ENCODE measurements around the gene FUT1. TPM values are rescaled to one million over a fixed set of nuclear protein-coding genes. Genes with fewer than 3 reads are reported as not detected.

FUT1 gene
- total and polyA plus RNA-seq, 2 of the 8 experiments (the other 6 are each of a cell fraction or from before 2014, with no cell fraction given), result 7.4 to 12.9 TPM

DNA sequence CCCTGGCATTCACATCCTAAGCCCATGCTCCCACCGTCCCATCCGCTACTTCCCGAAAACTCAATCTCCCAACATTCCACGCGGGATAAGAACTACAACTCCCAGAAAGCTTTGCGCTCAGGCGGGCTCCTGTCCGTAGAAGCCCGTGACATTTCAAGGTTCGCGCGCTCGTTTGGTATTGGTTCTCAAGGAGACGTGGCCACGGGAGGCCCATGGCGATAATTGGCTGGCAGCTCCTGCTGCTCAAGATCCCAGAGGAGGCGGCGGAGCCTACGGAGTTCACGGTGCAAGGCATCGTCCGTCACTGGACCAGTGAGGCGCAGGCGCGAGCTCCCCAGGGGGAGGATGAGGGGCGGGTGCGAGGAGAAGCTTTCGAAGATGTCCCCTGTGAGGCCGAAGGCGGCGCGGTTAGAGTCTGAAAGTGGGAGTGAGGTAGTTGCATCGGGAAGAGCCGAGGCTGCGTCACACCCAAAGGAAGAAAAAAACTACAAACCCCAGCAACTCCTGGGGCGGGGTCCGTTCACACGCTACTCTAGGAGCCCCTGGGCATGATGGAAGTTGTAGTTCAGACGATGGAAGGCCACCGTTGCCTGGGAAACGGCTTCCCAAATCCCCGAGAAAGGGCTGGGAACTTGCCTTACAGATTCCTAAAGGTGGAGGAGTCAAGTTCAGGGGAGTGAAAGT lies 31.7 kb downstream of the FUT1 start (continued):
- peak; percentile 24; the same call in 1 of the 2 replicates for TF ChIP-seq SP2 (IDR thresholded peaks at IDR 0.05; ENCODE audit: low read length)
- TF ChIP-seq SUZ12 (IDR thresholded peaks at IDR 0.05; ENCODE audit: low read length), result no peak
- TF ChIP-seq CHD2 (IDR thresholded peaks at IDR 0.05; ENCODE audit: low read length), result peak; percentile 81
- peak; percentile 49 for TF ChIP-seq KDM4A (IDR thresholded peaks at IDR 0.05; ENCODE audit: low read depth, low read length, severe bottlenecking)
- TF ChIP-seq SRF (IDR thresholded peaks at IDR 0.05; ENCODE audit: low read depth, low read length), result no peak
- TF ChIP-seq SP1 (IDR thresholded peaks at IDR 0.05; ENCODE audit: low read depth, low read length), result peak; percentile 93
- no peak for TF ChIP-seq EGR1 (IDR thresholded peaks at IDR 0.05; ENCODE audit: borderline replicate concordance, low read depth, low read length)
- TF ChIP-seq, protein P1, sequence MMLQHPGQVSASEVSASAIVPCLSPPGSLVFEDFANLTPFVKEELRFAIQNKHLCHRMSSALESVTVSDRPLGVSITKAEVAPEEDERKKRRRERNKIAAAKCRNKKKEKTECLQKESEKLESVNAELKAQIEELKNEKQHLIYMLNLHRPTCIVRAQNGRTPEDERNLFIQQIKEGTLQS (IDR thresholded peaks at IDR 0.05; ENCODE audit: insufficient read depth, low read depth, low read length), result 0 out of 2 replicates have a peak, but pooled peaks have one; percentile 66
- TF ChIP-seq TEAD4 (IDR thresholded peaks at IDR 0.05; ENCODE audit: low read depth, low read length), result peak; percentile 82
- TF ChIP-seq, protein P2, sequence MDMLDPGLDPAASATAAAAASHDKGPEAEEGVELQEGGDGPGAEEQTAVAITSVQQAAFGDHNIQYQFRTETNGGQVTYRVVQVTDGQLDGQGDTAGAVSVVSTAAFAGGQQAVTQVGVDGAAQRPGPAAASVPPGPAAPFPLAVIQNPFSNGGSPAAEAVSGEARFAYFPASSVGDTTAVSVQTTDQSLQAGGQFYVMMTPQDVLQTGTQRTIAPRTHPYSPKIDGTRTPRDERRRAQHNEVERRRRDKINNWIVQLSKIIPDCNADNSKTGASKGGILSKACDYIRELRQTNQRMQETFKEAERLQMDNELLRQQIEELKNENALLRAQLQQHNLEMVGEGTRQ (IDR thresholded peaks at IDR 0.05; ENCODE audit: low read length), result peak; percentile 10; the same call in 1 of the 2 replicates
- peak; percentile 68 for TF ChIP-seq PHF8 (conservative IDR thresholded peaks at IDR 0.05; ENCODE audit: low read depth, low read length)
- TF ChIP-seq SP4 (IDR thresholded peaks at IDR 0.05; ENCODE audit: low read length), result peak; percentile 30; the same call in 1 of the 2 replicates
- 0 out of 2 replicates have a peak, but pooled peaks have one; percentile 24 for TF ChIP-seq TAF1 (IDR thresholded peaks at IDR 0.05; ENCODE audit: low read depth, low read length)
- TF ChIP-seq, protein P3, sequence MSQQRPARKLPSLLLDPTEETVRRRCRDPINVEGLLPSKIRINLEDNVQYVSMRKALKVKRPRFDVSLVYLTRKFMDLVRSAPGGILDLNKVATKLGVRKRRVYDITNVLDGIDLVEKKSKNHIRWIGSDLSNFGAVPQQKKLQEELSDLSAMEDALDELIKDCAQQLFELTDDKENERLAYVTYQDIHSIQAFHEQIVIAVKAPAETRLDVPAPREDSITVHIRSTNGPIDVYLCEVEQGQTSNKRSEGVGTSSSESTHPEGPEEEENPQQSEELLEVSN (IDR thresholded peaks at IDR 0.05), result no peak

Measured in H1 (cell line).